ENCODE measurements around the gene APOL6. TPM values are rescaled to one million over a fixed set of nuclear protein-coding genes. Genes with fewer than 3 reads are reported as not detected.

The APOL6 gene
- total and polyA plus RNA-seq, 2 of the 4 experiments (the other 2 are of a cell fraction): 1.2 to 7.2 TPM

GRCh38 chr22:35634015-35634414, 14.2 kb upstream of the APOL6 start:
- no peak overlapping the region for H2AK9ac ChIP-seq (replicated peaks; ENCODE audit: low read depth, low read length, poor library complexity)
- no peaks in the 10 kb centered on the region for H3K27me3 ChIP-seq (ENCODE audit: control insufficient read depth, insufficient read depth, low read length)
- no peak for TF ChIP-seq POLR2A (IDR thresholded peaks at IDR 0.05; ENCODE audit: low read depth, low read length)
- no peak for TF ChIP-seq CHD1 (IDR thresholded peaks at IDR 0.05; ENCODE audit: low read depth, low read length)
- TF ChIP-seq RCOR1 (IDR thresholded peaks at IDR 0.05; ENCODE audit: insufficient replicate concordance, low read length): no peak
- no peak for TF ChIP-seq CTCF (conservative IDR thresholded peaks at IDR 0.05; ENCODE audit: low read depth, low read length)
- TF ChIP-seq CEBPB (IDR thresholded peaks at IDR 0.05; ENCODE audit: low read depth, low read length): no peak
- TF ChIP-seq SMC3 (IDR thresholded peaks at IDR 0.05; ENCODE audit: low read depth, low read length): no peak
- TF ChIP-seq USF2 (IDR thresholded peaks at IDR 0.05; ENCODE audit: low read depth, low read length): no peak
- TF ChIP-seq RFX5 (IDR thresholded peaks at IDR 0.05; ENCODE audit: low read depth, low read length): no peak
- TF ChIP-seq MAFK (IDR thresholded peaks at IDR 0.05; ENCODE audit: low read depth, low read length): no peak
- TF ChIP-seq NFE2L2 (IDR thresholded peaks at IDR 0.05; ENCODE audit: low read depth, low read length): no peak
- no peak for TF ChIP-seq FOS (IDR thresholded peaks at IDR 0.05; ENCODE audit: low read depth, low read length)
- no peak for TF ChIP-seq MXI1 (IDR thresholded peaks at IDR 0.05; ENCODE audit: borderline replicate concordance, low read depth, low read length)
- no peak for TF ChIP-seq RAD21 (IDR thresholded peaks at IDR 0.05; ENCODE audit: low read length)
- no peak for TF ChIP-seq BHLHE40 (IDR thresholded peaks at IDR 0.05; ENCODE audit: low read depth, low read length)
- TF ChIP-seq MAZ (IDR thresholded peaks at IDR 0.05; ENCODE audit: borderline replicate concordance, low read depth, low read length): no peak
- TF ChIP-seq, protein P1, sequence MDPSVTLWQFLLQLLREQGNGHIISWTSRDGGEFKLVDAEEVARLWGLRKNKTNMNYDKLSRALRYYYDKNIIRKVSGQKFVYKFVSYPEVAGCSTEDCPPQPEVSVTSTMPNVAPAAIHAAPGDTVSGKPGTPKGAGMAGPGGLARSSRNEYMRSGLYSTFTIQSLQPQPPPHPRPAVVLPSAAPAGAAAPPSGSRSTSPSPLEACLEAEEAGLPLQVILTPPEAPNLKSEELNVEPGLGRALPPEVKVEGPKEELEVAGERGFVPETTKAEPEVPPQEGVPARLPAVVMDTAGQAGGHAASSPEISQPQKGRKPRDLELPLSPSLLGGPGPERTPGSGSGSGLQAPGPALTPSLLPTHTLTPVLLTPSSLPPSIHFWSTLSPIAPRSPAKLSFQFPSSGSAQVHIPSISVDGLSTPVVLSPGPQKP (IDR thresholded peaks at IDR 0.05; ENCODE audit: borderline replicate concordance, low read depth, low read length): no peak
- dilution Hi-C loops (cut with HindIII; ENCODE audit: low sequenced_read_pairs, unreplicated experiment) (no loop called here), in situ Hi-C loops (cut with MboI; ENCODE audit: low sequenced_read_pairs) (loop anchor here (10.0 kb wide), 1 partner anchor 201 kb away; no protein-coding TSS in a partner anchor), intact Hi-C loops (cut with micrococcal nuclease) (no loop called here)
- no peak overlapping the region for H4K91ac ChIP-seq (ENCODE audit: insufficient read depth, low read depth, low read length)
- 90% methylated on average over 2 of the region's 5 CpGs; no CpG with 5 or more reads in 1 of the 2 experiments for WGBS, 2 experiments (ENCODE audit: extremely low coverage in 2 of 2, insufficient read length in 1 of 2)
- H3K79me1 ChIP-seq (ENCODE audit: low read depth in 1 of 2, low read length in 2 of 2): peaks cover 0 to under 1% of the 10 kb centered on the region in 2 experiments; a peak in 1 of 4 replicates
- peaks cover 18% of the 10 kb centered on the region for H3K4me1 ChIP-seq (ENCODE audit: control insufficient read depth, insufficient read depth, low read length)
- no peak overlapping the region for H3K4me3 ChIP-seq (ENCODE audit: insufficient read depth, low read depth, low read length)
- no peaks in the 10 kb centered on the region for H3K9me3 ChIP-seq (ENCODE audit: control insufficient read depth, insufficient read depth, low read length)
- H3K4ac ChIP-seq (ENCODE audit: low read depth, low read length): peak overlapping the region; percentile 15; the same call in 1 of the 2 replicates
- 0 out of 3 replicates have a peak overlapping the region, but pooled peaks have one; percentile 17 for H2BK15ac ChIP-seq (ENCODE audit: low read depth, low read length)
- POLR2A ChIA-PET (ENCODE audit: unreplicated experiment): no interaction called here
- no peak overlapping the region for H3K56ac ChIP-seq (ENCODE audit: extremely low read depth, insufficient read depth, low read length)
- no peak overlapping the region for H3K23ac ChIP-seq (ENCODE audit: low read depth, low read length)
- 0 out of 2 replicates have a peak overlapping the region, but pooled peaks have one; percentile 0 for H2BK20ac ChIP-seq (ENCODE audit: low read depth, low read length)
- DNase-seq (no peak), ATAC-seq (ENCODE audit: low read depth) (no peak)
- H3K14ac ChIP-seq (replicated peaks; ENCODE audit: low read depth, low read length): peak overlapping the region; percentile 26; the same call in 1 of the 2 replicates
- H3K27ac ChIP-seq (ENCODE audit: insufficient read depth, low read length): no peak overlapping the region
- no peak overlapping the region for H3K9ac ChIP-seq (ENCODE audit: low read depth, low read length)
- CTCF ChIA-PET: no interaction called here
- no peaks in the 10 kb centered on the region for H4K20me1 ChIP-seq (ENCODE audit: insufficient read depth, low read length)
- H3K9me1 ChIP-seq (ENCODE audit: insufficient read depth, low read length): peaks cover 24% of the 10 kb centered on the region
- no peak overlapping the region for H4K8ac ChIP-seq (ENCODE audit: low read depth in 2 of 2, low read length in 2 of 2)
- H2BK5ac ChIP-seq (ENCODE audit: low read depth, low read length, poor library complexity, severe bottlenecking): no peak overlapping the region
- H3K4me2 ChIP-seq (ENCODE audit: low read depth, low read length): no peak overlapping the region
- no peak overlapping the region for H2BK120ac ChIP-seq (ENCODE audit: low read depth, low read length)
- peak overlapping the region; percentile 42; the same call in 1 of the 2 replicates for H2AK5ac ChIP-seq (ENCODE audit: low read depth, low read length)
- no peak overlapping the region for H4K5ac ChIP-seq (ENCODE audit: low read depth, low read length)
- no peak overlapping the region for H2AFZ ChIP-seq (replicated peaks; ENCODE audit: low read length, poor library complexity)
- no peaks in the 10 kb centered on the region for H3K36me3 ChIP-seq (ENCODE audit: control insufficient read depth, insufficient read depth, low read length)
- no TSS peak for BruUV-seq (replicated peaks)
- no peak overlapping the region for H3K18ac ChIP-seq (ENCODE audit: low read depth, low read length)
